GM23338 (cell line): Measurements from ENCODE around the gene NKX2-2. TPM values are rescaled to one million over a fixed set of nuclear protein-coding genes. Genes with fewer than 3 reads are reported as not detected.
A peak's percentile ranks its signal among the peaks of the same experiment; 100 is the strongest.

ENCODE experiments used
- ATAC-seq: fragments of 200-7000 bp; cut with Tn5 transposase; 3 replicates; pipeline ENCODE4 v1.9.1; 2020
- DNase-seq: peaks from one replicate; pipeline ENCODE4 v3.0.0-alpha.2; 2015; ENCODE audit warnings: low spot score
- H2AFZ ChIP-seq: fragments of 200-600 bp; sonication (generic); 2 replicates; pipeline ENCODE4 v1.8.0; 2016; ENCODE audit warnings: antibody characterized with exemption, mild to moderate bottlenecking, moderate library complexity
- H3F3A ChIP-seq: fragments of 200-600 bp; sonication (generic); replicated peaks from 2 replicates; pipeline ENCODE4 v1.8.0; 2017; ENCODE audit warnings: antibody characterized with exemption, mixed run types, low read depth
- H3K27ac ChIP-seq: fragments of 200-600 bp; sonication (generic); 2 replicates; pipeline ENCODE4 v1.6.1; 2016; ENCODE audit warnings: low read depth
- H3K27me3 ChIP-seq: fragments of 200-600 bp; sonication (generic); 2 replicates; pipeline ENCODE4 v1.8.0; 2016; ENCODE audit warnings: mild to moderate bottlenecking, mixed run types, moderate library complexity; ENCODE audit not compliant: insufficient read depth
- H3K36me3 ChIP-seq: fragments of 200-600 bp; sonication (generic); 2 replicates; pipeline ENCODE4 v1.8.0; 2016; ENCODE audit warnings: mild to moderate bottlenecking; ENCODE audit not compliant: insufficient read depth
- H3K4me1 ChIP-seq: fragments of 200-600 bp; sonication (generic); 2 replicates; pipeline ENCODE4 v1.8.0; 2016; ENCODE audit warnings: mild to moderate bottlenecking, moderate library complexity; ENCODE audit not compliant: insufficient read depth
- H3K4me2 ChIP-seq: fragments of 200-600 bp; sonication (generic); 2 replicates; pipeline ENCODE4 v1.7.1; 2017; ENCODE audit warnings: mixed run types
- H3K4me3 ChIP-seq: fragments of 200-600 bp; sonication (generic); 2 replicates; pipeline ENCODE4 v1.6.1; 2016; ENCODE audit warnings: mixed run types
- H3K79me2 ChIP-seq: fragments of 200-600 bp; sonication (generic); replicated peaks from 2 replicates; pipeline ENCODE4 v1.8.0; 2017; ENCODE audit warnings: mild to moderate bottlenecking; ENCODE audit not compliant: insufficient read depth
- H3K9me2 ChIP-seq: fragments of 200-600 bp; sonication (generic); 2 replicates; pipeline ENCODE4 v1.8.0; 2017; ENCODE audit not compliant: insufficient read depth
- H4K20me1 ChIP-seq: fragments of 200-600 bp; sonication (generic); replicated peaks from 2 replicates; pipeline ENCODE4 v1.8.0; 2017; ENCODE audit warnings: mild to moderate bottlenecking; ENCODE audit not compliant: insufficient read depth
- H3K27ac Mint-ChIP-seq: 2 replicates; pipeline ENCODE4 v1.8.0; 2020; ENCODE audit warnings: inconsistent platforms, mild to moderate bottlenecking, moderate library complexity, mixed read lengths
- H3K27me3 Mint-ChIP-seq: 3 replicates; pipeline ENCODE4 v1.8.0; 2022; ENCODE audit warnings: low read depth, mild to moderate bottlenecking, moderate library complexity, mixed read lengths, inconsistent platforms; ENCODE audit not compliant: insufficient read depth, poor library complexity
- H3K36me3 Mint-ChIP-seq: 3 replicates; pipeline ENCODE4 v1.8.0; 2021; ENCODE audit warnings: low read depth, mild to moderate bottlenecking, inconsistent platforms, moderate library complexity, mixed read lengths
- H3K4me1 Mint-ChIP-seq: 3 replicates; pipeline ENCODE4 v1.8.0; 2020; ENCODE audit warnings: mild to moderate bottlenecking, inconsistent platforms, mixed read lengths
- H3K4me3 Mint-ChIP-seq: 3 replicates; pipeline ENCODE4 v1.8.0; 2021; ENCODE audit warnings: moderate library complexity, mild to moderate bottlenecking, inconsistent platforms, mixed read lengths
- H3K9me3 Mint-ChIP-seq: 3 replicates; pipeline ENCODE4 v1.8.0; 2020; ENCODE audit warnings: moderate library complexity, mild to moderate bottlenecking, inconsistent platforms, mixed read lengths
- CREB1 ChIP-seq: fragments of 250-450 bp; sonication (Bioruptor Pico); IDR thresholded peaks from 2 replicates; pipeline ENCODE4 v1.5.0; 2020; ENCODE audit warnings: low read depth, mild to moderate bottlenecking, moderate library complexity
- EZH2 ChIP-seq: fragments of 200-600 bp; sonication (generic); IDR thresholded peaks from one replicate; pipeline ENCODE4 v1.8.0; 2017; ENCODE audit warnings: antibody characterized with exemption, mild to moderate bottlenecking, low read depth; ENCODE audit not compliant: unreplicated experiment
- EZH2phosphoT487 ChIP-seq: fragments of 200-600 bp; sonication (generic); IDR thresholded peaks from one replicate; pipeline ENCODE4 v1.8.1; 2018; ENCODE audit warnings: antibody characterized with exemption; ENCODE audit not compliant: unreplicated experiment
- JUNB ChIP-seq: IDR thresholded peaks from one replicate; pipeline ENCODE4 v1.6.1; 2016; ENCODE audit warnings: antibody characterized with exemption; ENCODE audit not compliant: unreplicated experiment
- NANOG ChIP-seq: IDR thresholded peaks from 2 replicates; pipeline ENCODE4 v1.6.1; 2016; ENCODE audit warnings: antibody characterized with exemption, borderline replicate concordance
- POLR2AphosphoS5 ChIP-seq: IDR thresholded peaks from 2 replicates; pipeline ENCODE4 v1.6.1; 2016; ENCODE audit warnings: antibody characterized with exemption, low read depth
- STAT1 ChIP-seq: IDR thresholded peaks from one replicate; pipeline ENCODE4 v1.6.1; 2016; ENCODE audit warnings: antibody characterized with exemption; ENCODE audit not compliant: unreplicated experiment
- ZNF114 ChIP-seq: fragments of 250-450 bp; sonication (Bioruptor Pico); IDR thresholded peaks from 2 replicates; pipeline ENCODE4 v1.5.0; 2020; ENCODE audit warnings: mild to moderate bottlenecking, moderate library complexity
- ZNF331 ChIP-seq: fragments of 250-450 bp; sonication (Bioruptor Pico); IDR thresholded peaks from 2 replicates; pipeline ENCODE4 v1.5.0; 2020; ENCODE audit warnings: low read depth, mild to moderate bottlenecking, moderate library complexity
- polyA plus RNA-seq: library from polyadenylated mRNA; unstranded; fragments of >200 nt; fragmentation: Nextera tagmentation; extraction: Ambion mirVana; gene quantifications from 2 replicates; pipeline ENCODE4 v1.2.1, GENCODE V29; 2016
- total RNA-seq: library from RNA; depleted of rRNA; stranded (reverse); fragments of >200 nt; shearing (Covaris generic); gene quantifications from 2 replicates; pipeline ENCODE4 v1.2.3, GENCODE V29; 2014
- TF ChIP-seq, protein P1 (sequence below): IDR thresholded peaks from one replicate; pipeline ENCODE4 v1.6.1; 2018; ENCODE audit warnings: antibody characterized with exemption; ENCODE audit not compliant: unreplicated experiment
- TF ChIP-seq, protein P2 (sequence below): IDR thresholded peaks from 2 replicates; pipeline ENCODE4 v1.6.1; 2016; ENCODE audit warnings: antibody characterized with exemption
- TF ChIP-seq, protein P3 (sequence below): fragments of 250-450 bp; sonication (Bioruptor Pico); IDR thresholded peaks from 2 replicates; pipeline ENCODE4 v1.5.0; 2020; ENCODE audit warnings: mild to moderate bottlenecking, moderate library complexity
- TF ChIP-seq, protein P4 (sequence below), 2 experiments: fragments of 200-600 bp in 1 of 2; sonication (generic) in 1 of 2; conservative IDR thresholded peaks; 2 replicates each; pipeline versions ENCODE4 v1.5.1 to v1.6.1; 2016 to 2017; ENCODE audit warnings: antibody characterized with exemption in 2 of 2, low read depth in 2 of 2, mild to moderate bottlenecking in 2 of 2, moderate library complexity in 1 of 2

Gene NKX2-2
- total and polyA plus RNA-seq, 2 experiments from 2014 or later: not detected

DNA sequence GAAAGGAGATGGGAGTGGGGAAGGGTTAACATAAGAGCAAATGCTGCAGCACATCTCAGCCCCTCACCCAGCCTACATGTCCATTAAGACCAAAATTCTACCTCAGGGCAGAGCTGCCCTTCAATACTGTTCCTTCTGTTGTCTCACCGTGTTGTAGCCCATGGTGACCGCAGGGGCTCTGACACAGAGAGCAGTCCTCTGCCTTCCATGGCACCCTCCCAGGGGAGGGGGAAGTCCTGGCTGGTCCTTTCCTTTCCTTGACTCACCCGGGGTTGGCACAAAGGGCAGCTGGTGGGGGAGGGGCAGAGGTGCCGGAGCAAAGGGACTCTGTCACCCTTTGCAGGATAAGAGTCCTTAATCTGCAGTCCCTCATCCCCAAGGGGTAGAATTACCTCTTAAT lies 15.2 kb downstream of the NKX2-2 start (continued):
- no peak for TF ChIP-seq EZH2
- TF ChIP-seq, protein P1, sequence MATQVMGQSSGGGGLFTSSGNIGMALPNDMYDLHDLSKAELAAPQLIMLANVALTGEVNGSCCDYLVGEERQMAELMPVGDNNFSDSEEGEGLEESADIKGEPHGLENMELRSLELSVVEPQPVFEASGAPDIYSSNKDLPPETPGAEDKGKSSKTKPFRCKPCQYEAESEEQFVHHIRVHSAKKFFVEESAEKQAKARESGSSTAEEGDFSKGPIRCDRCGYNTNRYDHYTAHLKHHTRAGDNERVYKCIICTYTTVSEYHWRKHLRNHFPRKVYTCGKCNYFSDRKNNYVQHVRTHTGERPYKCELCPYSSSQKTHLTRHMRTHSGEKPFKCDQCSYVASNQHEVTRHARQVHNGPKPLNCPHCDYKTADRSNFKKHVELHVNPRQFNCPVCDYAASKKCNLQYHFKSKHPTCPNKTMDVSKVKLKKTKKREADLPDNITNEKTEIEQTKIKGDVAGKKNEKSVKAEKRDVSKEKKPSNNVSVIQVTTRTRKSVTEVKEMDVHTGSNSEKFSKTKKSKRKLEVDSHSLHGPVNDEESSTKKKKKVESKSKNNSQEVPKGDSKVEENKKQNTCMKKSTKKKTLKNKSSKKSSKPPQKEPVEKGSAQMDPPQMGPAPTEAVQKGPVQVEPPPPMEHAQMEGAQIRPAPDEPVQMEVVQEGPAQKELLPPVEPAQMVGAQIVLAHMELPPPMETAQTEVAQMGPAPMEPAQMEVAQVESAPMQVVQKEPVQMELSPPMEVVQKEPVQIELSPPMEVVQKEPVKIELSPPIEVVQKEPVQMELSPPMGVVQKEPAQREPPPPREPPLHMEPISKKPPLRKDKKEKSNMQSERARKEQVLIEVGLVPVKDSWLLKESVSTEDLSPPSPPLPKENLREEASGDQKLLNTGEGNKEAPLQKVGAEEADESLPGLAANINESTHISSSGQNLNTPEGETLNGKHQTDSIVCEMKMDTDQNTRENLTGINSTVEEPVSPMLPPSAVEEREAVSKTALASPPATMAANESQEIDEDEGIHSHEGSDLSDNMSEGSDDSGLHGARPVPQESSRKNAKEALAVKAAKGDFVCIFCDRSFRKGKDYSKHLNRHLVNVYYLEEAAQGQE: no peak

DNA sequence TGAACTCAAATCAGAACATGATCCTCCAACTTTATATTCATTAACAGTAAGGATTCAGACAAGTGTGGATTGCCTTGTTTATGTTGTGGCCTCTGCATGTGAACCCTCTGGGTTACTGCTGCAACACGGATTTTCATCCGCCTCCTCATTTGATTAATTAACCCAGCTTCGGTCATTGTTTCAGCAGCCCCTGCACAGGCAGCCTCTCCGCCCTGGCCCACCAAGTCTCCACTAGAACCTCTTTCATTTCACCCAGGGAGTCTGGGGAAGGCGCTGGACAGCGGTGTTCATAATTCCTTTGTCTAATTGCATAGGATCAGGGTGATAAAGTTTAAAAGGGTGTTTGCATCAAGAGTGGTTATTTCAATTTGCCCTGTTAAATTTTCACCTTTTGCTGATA lies 15.7 kb downstream of the NKX2-2 start:
- ATAC-seq (no peak), DNase-seq (no peak)
- Histone ChIP-seq H4K20me1 (no peaks in the 10 kb centered on the region), H3K9me2 (0 out of 2 replicates have a peak, but pooled peaks cover 3% of the 10 kb centered on the region), H3K4me3 (no peak overlapping the region), H3K27me3 (no peaks in the 10 kb centered on the region), H3K36me3 (no peaks in the 10 kb centered on the region), H2AFZ (no peak overlapping the region), H3K79me2 (no peaks in the 10 kb centered on the region), H3K27ac (no peak overlapping the region), H3F3A (no peaks in the 10 kb centered on the region), H3K4me2 (peak overlapping the region; percentile 51; the same call in 1 of the 2 replicates), H3K4me1 (peaks cover 17% of the 10 kb centered on the region)
- peaks cover 8% of the 10 kb centered on the region; the same call in 2 of the 3 replicates for H3K36me3 Mint-ChIP-seq
- H3K27ac Mint-ChIP-seq: no peak overlapping the region
- H3K27me3 Mint-ChIP-seq: peaks cover 17% of the 10 kb centered on the region
- H3K4me3 Mint-ChIP-seq: no peak overlapping the region
- H3K9me3 Mint-ChIP-seq: no peaks in the 10 kb centered on the region
- peaks cover 27% of the 10 kb centered on the region for H3K4me1 Mint-ChIP-seq
- TF ChIP-seq ZNF331 (CRISPR knock-in tag) (no peak), JUNB (no peak), EZH2phosphoT487 (no peak), POLR2AphosphoS5 (no peak), ZNF114 (no peak), NANOG (no peak), EZH2 (no peak), CREB1 (CRISPR knock-in tag) (no peak), STAT1 (no peak)
- TF ChIP-seq, protein P2, sequence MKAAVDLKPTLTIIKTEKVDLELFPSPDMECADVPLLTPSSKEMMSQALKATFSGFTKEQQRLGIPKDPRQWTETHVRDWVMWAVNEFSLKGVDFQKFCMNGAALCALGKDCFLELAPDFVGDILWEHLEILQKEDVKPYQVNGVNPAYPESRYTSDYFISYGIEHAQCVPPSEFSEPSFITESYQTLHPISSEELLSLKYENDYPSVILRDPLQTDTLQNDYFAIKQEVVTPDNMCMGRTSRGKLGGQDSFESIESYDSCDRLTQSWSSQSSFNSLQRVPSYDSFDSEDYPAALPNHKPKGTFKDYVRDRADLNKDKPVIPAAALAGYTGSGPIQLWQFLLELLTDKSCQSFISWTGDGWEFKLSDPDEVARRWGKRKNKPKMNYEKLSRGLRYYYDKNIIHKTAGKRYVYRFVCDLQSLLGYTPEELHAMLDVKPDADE: no peak
- TF ChIP-seq, protein P3, sequence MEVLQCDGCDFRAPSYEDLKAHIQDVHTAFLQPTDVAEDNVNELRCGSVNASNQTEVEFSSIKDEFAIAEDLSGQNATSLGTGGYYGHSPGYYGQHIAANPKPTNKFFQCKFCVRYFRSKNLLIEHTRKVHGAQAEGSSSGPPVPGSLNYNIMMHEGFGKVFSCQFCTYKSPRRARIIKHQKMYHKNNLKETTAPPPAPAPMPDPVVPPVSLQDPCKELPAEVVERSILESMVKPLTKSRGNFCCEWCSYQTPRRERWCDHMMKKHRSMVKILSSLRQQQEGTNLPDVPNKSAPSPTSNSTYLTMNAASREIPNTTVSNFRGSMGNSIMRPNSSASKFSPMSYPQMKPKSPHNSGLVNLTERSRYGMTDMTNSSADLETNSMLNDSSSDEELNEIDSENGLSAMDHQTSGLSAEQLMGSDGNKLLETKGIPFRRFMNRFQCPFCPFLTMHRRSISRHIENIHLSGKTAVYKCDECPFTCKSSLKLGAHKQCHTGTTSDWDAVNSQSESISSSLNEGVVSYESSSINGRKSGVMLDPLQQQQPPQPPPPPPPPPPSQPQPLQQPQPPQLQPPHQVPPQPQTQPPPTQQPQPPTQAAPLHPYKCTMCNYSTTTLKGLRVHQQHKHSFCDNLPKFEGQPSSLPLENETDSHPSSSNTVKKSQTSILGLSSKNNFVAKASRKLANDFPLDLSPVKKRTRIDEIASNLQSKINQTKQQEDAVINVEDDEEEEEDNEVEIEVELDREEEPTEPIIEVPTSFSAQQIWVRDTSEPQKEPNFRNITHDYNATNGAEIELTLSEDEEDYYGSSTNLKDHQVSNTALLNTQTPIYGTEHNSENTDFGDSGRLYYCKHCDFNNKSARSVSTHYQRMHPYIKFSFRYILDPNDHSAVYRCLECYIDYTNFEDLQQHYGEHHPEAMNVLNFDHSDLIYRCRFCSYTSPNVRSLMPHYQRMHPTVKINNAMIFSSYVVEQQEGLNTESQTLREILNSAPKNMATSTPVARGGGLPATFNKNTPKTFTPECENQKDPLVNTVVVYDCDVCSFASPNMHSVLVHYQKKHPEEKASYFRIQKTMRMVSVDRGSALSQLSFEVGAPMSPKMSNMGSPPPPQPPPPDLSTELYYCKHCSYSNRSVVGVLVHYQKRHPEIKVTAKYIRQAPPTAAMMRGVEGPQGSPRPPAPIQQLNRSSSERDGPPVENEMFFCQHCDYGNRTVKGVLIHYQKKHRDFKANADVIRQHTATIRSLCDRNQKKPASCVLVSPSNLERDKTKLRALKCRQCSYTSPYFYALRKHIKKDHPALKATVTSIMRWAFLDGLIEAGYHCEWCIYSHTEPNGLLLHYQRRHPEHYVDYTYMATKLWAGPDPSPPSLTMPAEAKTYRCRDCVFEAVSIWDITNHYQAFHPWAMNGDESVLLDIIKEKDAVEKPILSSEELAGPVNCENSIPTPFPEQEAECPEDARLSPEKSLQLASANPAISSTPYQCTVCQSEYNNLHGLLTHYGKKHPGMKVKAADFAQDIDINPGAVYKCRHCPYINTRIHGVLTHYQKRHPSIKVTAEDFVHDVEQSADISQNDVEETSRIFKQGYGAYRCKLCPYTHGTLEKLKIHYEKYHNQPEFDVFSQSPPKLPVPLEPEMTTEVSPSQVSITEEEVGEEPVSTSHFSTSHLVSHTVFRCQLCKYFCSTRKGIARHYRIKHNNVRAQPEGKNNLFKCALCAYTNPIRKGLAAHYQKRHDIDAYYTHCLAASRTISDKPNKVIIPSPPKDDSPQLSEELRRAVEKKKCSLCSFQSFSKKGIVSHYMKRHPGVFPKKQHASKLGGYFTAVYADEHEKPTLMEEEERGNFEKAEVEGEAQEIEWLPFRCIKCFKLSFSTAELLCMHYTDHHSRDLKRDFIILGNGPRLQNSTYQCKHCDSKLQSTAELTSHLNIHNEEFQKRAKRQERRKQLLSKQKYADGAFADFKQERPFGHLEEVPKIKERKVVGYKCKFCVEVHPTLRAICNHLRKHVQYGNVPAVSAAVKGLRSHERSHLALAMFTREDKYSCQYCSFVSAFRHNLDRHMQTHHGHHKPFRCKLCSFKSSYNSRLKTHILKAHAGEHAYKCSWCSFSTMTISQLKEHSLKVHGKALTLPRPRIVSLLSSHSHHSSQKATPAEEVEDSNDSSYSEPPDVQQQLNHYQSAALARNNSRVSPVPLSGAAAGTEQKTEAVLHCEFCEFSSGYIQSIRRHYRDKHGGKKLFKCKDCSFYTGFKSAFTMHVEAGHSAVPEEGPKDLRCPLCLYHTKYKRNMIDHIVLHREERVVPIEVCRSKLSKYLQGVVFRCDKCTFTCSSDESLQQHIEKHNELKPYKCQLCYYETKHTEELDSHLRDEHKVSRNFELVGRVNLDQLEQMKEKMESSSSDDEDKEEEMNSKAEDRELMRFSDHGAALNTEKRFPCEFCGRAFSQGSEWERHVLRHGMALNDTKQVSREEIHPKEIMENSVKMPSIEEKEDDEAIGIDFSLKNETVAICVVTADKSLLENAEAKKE: no peak
- TF ChIP-seq, protein P4, sequence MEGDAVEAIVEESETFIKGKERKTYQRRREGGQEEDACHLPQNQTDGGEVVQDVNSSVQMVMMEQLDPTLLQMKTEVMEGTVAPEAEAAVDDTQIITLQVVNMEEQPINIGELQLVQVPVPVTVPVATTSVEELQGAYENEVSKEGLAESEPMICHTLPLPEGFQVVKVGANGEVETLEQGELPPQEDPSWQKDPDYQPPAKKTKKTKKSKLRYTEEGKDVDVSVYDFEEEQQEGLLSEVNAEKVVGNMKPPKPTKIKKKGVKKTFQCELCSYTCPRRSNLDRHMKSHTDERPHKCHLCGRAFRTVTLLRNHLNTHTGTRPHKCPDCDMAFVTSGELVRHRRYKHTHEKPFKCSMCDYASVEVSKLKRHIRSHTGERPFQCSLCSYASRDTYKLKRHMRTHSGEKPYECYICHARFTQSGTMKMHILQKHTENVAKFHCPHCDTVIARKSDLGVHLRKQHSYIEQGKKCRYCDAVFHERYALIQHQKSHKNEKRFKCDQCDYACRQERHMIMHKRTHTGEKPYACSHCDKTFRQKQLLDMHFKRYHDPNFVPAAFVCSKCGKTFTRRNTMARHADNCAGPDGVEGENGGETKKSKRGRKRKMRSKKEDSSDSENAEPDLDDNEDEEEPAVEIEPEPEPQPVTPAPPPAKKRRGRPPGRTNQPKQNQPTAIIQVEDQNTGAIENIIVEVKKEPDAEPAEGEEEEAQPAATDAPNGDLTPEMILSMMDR (conservative IDR thresholded peaks at IDR 0.05; ENCODE audit: low read depth in 2 of 2): no peak
